ENCODE results near the gene NDUFB4.
A peak's percentile ranks its signal among the peaks of the same experiment; 100 is the strongest.

The NDUFB4 gene

GRCh38 chr3:120596116-120596852, at the start of gene NDUFB4:
Gene NDUFB4 (plus strand): TSS chr3:120596336. CDS start chr3:120596360, 24 bp downstream.
- DNase-seq = peak; percentile 98

- DNase-seq = no peak
Measured at GRCh38 chr3:120550546-120550945, 45.6 kb upstream of the NDUFB4 start.

- no peak for DNase-seq
Measured at GRCh38 chr3:120552184-120553172, 43.7 kb upstream of the NDUFB4 start.

GRCh38 chr3:120554812-120555606, 41.1 kb upstream of the NDUFB4 start:
- DNase-seq = peak; percentile 84

GRCh38 chr3:120555657-120556509, 40.3 kb upstream of the NDUFB4 start:
- peak; percentile 25 for DNase-seq

GRCh38 chr3:120557115-120557514, 39.0 kb upstream of the NDUFB4 start:
- DNase-seq = no peak

DNA sequence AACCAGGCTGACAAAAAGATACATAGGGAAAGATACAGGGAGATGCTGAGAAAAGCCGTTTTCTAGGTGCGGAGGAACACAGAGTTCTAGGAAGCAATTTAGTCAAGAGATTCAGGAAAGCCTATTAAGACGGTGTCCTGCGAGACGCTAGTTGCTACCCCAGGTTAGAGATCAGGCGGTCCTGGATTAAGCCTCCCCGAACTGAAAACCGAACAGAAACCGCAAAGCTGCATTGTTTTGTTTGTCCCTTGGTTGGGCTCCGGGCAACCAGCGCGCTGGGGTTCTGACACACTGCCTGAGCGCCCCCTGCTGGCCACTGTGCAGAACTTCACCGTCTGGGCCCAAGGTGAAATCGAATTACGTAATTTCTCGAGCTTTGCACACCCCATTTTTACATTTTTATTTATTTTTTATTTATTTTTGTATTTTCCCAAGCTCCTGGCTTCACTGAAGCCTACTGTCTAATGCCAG, 37.3 kb upstream of the NDUFB4 start:
- peak; percentile 95 for DNase-seq

DNA sequence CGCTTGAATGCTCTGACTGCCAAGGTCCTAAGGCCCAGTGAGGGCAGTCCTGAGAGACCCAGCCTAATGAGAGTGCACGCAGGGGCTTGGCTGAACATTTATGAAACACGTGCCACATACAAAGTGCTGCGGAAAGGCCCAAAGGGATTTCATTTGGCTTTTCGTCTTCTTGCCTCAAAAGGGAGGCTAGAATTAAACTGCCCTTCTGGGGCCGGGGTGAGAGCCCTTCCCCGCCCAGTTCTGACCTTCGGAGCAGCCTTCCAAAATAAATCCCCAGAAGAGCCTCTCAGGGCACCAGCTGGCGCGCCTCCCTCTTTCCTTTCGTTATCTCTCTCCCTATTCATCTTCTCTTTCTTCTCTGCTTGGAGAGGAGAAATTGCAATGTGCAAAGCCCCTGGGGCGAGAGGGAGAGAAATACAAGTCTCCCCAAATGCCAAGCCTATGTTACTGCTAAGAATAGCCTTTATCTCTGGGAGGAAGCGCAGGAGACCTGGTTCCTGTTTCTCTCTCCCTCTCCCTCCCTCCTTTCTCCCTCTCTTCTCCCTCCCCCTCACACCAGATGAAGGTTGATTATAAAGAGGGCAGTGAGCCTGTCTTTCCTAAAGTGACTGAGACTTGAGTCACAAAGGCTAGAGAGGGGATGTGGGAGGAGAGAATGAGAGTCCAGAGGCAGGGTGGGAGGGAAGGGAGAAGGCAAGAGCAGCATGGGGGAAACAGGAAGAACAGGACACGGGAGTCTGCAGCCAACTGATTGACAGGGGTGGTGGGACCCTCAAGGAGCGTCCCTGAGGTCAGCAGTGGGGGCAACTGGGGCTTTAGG, 36.7 kb upstream of the NDUFB4 start:
- peak; percentile 35 for DNase-seq

DNA sequence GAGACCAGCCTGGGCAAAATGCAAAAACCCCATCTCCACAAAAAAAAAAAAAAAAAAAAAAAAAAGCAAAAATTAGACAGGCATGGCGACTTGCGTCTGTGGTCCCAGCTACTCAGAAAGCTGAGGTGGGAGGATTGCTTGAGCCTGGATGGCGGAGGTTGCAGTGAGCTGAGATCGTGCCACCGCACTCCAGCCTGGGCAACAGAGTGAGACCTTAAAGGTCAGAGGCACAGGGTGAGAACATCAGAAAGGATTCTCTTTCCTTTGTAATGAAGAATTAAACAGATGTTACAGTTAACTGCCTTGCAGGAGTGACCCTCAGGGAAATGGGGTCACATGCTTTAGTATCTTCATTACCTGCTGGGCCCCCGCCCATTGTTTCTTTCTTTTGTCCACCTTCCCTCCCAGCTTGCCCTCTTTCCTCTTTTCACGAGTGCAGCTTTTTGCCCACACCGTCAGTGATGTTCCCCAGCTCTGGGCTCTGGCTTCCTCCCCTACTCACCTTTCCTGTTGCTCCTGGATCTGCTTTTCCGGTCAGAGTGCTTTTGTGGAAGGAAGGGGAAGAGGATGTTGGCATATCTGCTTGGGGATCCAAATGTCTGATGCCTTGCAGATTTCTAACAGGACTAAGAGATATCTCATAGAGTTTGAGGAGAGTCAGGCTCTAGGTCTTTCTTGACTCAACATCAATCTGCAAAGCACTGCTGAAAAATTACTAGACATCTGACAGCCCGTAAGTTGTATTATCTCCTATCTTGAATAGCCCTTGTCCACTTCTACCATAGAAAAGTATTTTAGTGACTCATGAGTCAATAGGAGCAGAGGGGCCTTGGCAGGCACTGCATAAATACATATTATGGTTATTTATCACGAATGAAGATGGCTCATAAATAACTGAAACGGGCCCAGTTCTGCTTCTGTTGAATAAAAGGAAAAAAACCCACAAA, 35.6 kb upstream of the NDUFB4 start:
- DNase-seq = no peak

- DNase-seq = peak; percentile 75
Measured at GRCh38 chr3:120561251-120562045, 34.7 kb upstream of the NDUFB4 start.

DNA sequence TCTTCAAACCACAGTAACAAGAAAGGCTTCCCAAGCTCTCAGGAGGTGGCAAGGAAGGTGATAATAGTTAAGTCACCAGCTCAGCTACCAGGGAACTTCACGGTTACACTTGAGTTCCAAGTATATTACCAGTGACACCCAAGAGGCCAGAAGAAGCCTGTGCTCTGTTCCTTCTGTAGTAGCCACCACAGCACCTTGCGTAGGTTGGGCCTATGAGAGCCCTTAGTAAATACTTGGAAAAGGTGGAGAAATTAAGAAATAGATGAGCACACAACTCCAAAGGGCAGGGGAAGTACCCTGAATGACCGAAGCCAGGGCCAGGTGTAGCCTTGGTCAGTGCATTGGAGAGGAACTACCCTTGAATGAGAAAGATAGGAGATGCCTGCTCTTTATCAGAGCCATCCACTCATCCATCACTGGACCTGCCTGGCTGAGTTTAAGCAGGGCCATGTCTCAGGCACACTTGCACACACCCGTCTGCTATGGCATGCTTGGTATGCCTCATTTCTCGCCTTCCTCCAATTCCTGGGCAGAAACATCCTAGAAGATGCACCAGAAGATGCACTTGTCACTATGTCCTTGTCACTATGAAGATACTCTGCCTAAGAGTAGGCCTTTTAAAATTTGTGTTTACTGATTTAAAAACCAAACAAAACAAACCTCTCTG, 32.6 kb upstream of the NDUFB4 start:
- DNase-seq = no peak

DNA sequence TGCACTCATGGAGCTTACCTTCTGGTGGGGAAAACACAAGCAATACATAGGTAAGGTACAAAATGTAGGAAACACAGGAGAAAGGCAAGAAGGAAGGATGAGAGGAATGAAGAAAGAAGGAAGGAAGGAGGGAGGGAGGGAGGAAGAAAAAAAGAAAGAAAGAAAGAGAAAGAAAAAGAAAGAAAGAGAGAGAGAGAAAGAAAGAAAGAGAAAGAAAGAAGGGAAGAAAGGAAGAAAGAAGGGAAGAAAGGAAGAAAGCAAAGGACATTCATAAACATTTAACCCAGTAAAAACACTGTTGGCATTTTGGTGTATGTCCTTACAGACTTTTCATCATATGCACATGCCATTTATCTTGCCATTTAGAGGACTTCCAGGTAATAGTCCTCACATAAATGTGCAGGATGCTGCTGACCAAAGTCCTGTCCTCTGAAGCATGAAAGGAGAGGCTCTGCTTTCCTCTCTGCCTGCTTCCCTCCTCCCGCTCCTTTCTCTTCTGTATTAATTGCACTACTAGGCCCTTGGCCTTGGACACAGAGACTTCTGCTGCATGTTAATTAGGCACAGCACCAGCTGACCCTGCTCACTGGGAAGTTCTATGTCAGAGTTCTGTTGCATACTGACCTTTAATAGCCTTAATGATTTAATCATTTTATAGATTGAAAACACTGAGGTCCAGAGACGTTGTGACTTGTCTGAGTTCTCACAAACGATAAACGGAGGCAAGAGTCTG, 29.7 kb upstream of the NDUFB4 start:
- DNase-seq = no peak

DNA sequence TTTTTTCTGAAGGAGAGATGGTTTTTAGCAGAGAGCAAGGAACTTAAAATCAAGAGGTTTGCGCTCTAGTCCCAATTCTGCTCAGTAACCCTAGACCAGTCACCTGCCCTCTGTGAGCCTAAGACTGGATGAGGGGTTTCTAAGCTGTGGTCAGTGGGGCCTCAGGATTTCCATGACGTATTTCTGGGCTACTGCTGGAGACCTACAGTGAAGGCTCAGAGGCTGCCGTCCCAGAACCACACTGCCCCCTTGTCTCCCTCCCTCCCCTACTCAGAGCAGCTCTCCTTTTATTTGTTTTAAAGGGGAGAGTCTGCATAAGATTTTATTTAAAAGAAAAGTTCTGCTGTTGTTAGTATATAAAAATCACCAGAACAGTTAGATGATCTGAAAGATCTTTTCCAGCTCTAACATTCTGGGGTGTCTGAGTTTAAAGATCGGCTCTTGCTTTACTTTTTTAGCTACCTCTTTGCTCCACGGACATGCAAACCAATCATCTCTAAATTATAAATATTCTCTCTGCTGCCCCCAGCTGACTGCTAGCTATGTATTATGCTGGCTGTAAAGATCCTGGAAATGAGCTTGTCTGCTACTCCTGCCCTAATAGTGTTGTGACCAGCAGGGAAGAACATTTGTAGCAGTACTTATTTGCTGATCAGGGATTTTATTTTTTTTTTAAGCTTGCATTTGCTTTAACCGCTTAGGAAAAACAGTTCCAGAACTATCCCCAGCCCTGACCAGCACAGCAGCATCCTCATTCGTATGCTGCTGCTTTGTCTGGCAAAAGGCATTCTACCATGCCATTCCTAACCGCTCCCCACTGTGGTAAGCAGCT, 28.6 kb upstream of the NDUFB4 start:
- peak; percentile 43 for DNase-seq

- no peak for DNase-seq
Measured at GRCh38 chr3:120568202-120568531, 28.0 kb upstream of the NDUFB4 start.

DNA sequence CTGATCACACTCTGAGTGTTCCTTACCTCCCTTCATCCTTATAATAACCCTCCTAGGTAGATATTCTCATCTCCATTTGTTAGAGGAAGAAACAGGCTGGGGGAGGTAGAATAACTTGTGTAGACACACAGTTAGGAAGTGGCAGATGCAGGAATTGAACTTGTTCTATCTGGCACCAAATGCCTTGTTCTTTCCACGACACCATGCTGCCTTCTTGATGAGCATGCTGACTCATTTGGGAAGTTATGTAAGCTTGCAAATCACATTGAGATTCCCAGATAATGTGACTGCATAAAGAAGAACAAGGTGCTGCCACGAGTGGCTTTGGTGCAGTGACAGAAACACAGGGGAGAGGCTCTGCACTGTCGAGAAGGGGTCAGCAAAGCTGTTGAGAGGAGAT, 27.5 kb upstream of the NDUFB4 start:
- no peak for DNase-seq

- no peak for DNase-seq
Measured at GRCh38 chr3:120569222-120570057, 26.7 kb upstream of the NDUFB4 start.
